ES-I3 (cell line): ENCODE measurements around the gene ATXN2.

Experiments
- H3K36me3 ChIP-seq: 2 replicates; pipeline ENCODE4 v1.6.1; 2013; ENCODE audit warnings: mild to moderate bottlenecking, low read length, control low read depth, moderate library complexity; ENCODE audit not compliant: insufficient read depth
- H3K4me1 ChIP-seq: 2 replicates; pipeline ENCODE4 v1.6.1; 2013; ENCODE audit warnings: mild to moderate bottlenecking, control low read depth, low read length; ENCODE audit not compliant: insufficient read depth
- H3K9ac ChIP-seq: 2 replicates; pipeline ENCODE4 v1.6.1; 2013; ENCODE audit warnings: low read depth, mild to moderate bottlenecking, low read length, moderate library complexity
- H3K9me3 ChIP-seq: 2 replicates; pipeline ENCODE4 v1.6.1; 2013; ENCODE audit warnings: mild to moderate bottlenecking, low read length, moderate library complexity; ENCODE audit not compliant: control insufficient read depth, insufficient read depth

ATXN2 gene

GRCh38 chr12:111448846-111449790, 150.0 kb downstream of the ATXN2 start:
- H3K36me3 ChIP-seq, result peaks cover 11% of the 10 kb centered on the region
- H3K4me1 ChIP-seq, result peaks cover 12% of the 10 kb centered on the region; the same call in 1 of the 2 replicates
- H3K9me3 ChIP-seq, result no peaks in the 10 kb centered on the region
- no peak overlapping the region for H3K9ac ChIP-seq

GRCh38 chr12:111448266-111448830, 150.8 kb downstream of the ATXN2 start:
- H3K36me3 ChIP-seq, result peaks cover 11% of the 10 kb centered on the region
- no peaks in the 10 kb centered on the region for H3K9me3 ChIP-seq
- peaks cover 12% of the 10 kb centered on the region; the same call in 1 of the 2 replicates for H3K4me1 ChIP-seq
- H3K9ac ChIP-seq, result no peak overlapping the region

DNA sequence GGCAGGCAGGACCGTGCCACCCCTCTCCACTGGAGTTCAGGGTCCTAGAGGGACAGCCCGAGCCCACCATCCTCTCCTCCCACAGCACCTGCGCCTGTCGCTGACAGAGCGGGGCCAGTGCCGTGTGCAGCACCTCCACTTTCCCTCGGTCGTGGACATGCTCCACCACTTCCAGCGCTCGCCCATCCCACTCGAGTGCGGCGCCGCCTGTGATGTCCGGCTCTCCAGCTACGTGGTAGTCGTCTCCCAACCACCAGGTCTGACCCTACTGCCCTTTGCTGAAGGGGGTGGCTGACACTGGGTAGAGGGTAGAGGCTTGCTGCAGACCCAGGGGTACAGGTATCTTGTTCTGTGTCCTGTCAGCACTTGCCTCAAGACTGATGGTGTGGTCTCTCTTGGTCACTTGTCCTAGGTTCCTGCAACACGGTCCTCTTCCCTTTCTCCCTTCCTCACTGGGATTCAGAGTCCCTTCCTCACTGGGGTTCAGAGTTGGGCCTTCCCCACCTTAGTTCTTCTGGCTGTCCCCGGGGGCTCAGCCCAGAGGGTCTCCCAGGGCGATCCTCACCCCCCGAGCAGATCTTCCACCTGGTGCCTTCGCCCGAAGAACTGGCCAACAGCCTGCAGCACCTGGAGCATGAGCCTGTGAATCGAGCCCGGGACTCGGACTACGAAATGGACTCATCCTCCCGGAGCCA, 151.4 kb downstream of the ATXN2 start:
- Histone ChIP-seq H3K9ac (no peak overlapping the region), H3K9me3 (no peaks in the 10 kb centered on the region), H3K36me3 (peaks cover 11% of the 10 kb centered on the region), H3K4me1 (peaks cover 12% of the 10 kb centered on the region; the same call in 1 of the 2 replicates)

GRCh38 chr12:111446631-111447570, 152.2 kb downstream of the ATXN2 start:
- Histone ChIP-seq H3K9me3 (no peaks in the 10 kb centered on the region), H3K36me3 (peaks cover 11% of the 10 kb centered on the region), H3K4me1 (peaks cover 12% of the 10 kb centered on the region; the same call in 1 of the 2 replicates), H3K9ac (no peak overlapping the region)

DNA sequence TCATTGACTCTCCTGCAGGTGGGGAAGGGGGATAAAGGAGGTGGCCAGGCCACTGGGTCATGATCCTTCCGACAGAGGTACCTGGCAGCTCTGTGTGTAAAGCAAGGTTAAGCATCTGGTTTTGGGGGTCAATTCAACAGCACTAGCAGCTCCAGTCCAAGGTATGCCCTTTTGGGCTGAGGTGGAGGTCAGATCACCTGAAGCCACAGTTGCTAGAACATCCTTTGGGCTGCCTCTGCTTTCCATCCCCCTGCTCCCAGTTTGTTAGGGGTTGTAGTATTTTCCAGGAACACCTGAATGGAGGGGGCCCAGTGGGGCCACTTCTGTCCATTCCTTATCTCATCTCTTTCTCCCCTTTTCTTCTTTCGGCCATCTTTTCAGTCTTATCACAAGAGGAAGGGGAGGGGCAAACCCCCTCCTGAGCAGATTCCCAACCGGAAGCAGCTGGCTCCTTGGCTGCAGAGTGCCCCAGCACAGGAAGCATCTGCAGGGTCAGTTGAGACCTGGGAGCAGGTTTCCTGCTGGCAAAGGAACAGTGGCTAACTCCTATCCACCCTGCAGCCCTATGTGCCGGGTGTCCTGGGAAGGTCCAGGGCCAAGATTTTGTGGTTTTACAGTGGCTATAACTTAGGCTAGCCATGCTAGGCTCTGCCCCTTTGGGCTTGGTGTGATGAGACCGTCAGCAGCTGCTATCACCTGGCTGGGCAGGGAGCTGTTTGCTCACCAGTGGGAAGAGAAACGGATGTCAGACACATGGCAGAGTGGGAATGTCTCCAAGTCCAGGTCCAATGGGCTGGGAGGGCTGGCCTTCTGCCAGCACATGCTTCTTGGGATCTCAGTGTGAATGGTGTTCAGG, 153.2 kb downstream of the ATXN2 start:
- Histone ChIP-seq H3K4me1 (peaks cover 12% of the 10 kb centered on the region; the same call in 1 of the 2 replicates), H3K36me3 (peaks cover 11% of the 10 kb centered on the region), H3K9ac (no peak overlapping the region), H3K9me3 (no peaks in the 10 kb centered on the region)

DNA sequence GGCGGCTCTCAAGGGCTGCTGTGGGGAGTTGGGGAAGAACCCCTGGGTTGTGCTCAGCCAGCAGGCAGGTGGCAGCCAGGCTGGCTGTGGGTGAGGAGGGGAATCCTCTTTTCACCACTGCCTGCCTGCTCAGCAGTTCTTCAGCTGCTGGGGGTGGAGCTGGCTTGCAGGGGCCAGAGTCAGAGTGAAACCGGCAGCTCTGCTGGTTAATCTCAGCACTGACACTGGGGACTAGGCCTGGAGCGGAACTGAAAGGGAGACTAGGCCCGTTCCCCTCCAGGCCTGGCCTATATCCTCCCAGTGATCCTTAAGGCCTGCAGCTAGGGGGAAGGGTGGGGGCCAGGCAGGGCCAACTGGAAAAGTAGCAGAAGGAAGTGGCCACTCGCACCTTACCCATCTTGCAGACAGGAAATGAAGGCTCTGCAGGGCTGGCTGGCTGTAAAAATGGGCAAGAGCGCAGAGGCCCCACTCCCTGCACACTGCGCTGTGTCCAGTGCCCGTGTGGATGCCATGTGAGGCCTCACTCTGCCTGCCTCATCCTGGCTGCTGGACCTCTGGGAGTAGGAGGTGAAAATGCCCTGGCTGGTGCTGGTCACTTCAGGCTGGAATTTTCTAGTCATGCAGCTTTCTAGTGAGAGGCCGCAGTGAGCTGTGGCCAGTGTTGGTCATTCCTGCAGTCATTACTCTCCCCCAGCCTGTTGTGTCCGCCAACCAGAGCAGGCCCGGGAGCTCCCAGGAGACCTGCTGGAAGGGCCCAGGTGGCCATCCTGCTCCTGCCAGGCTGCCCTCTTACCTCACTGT, 154.0 kb downstream of the ATXN2 start:
- H3K9ac ChIP-seq, result no peak overlapping the region

DNA sequence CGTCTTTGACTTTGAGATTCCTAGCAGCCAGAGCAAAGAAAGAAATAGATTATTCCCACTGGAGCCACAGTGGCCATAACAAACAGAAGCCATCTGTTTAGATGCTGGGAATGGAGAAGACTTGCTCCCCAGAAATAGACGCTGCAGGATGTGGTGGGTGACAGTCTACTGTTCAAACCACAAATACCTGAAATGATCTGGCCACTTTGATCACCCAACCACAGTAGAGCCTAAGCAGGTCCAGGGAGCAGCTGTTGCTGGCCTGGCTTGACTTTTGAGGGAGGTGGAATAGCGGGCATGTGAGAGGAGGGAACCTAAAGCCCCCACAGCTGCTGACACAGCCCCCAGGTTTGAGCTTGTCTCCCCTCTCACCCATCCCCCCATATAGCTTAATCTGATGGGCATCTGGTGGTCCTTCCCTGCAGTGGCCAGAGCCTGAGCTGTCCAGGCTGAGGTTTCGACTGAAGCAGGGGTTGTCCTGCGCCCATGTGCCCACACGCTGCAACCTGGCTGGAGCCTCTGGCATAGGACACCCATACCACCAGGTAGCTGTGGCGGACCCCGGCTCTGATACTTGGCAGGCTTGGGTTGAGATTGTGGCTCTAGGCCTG, 154.7 kb downstream of the ATXN2 start:
- peaks cover 11% of the 10 kb centered on the region for H3K36me3 ChIP-seq
- H3K9ac ChIP-seq, result no peak overlapping the region
- H3K9me3 ChIP-seq, result no peaks in the 10 kb centered on the region
- H3K4me1 ChIP-seq, result peaks cover 12% of the 10 kb centered on the region; the same call in 1 of the 2 replicates

More for the DNA sequence above, 154.0 kb downstream of the ATXN2 start:
- Histone ChIP-seq H3K36me3 (peaks cover 11% of the 10 kb centered on the region), H3K9me3 (no peaks in the 10 kb centered on the region), H3K4me1 (peaks cover 12% of the 10 kb centered on the region; the same call in 1 of the 2 replicates)

- no peak overlapping the region for H3K9ac ChIP-seq
Observed at GRCh38 chr12:111443586-111443985, 155.5 kb downstream of the ATXN2 start.

GRCh38 chr12:111443086-111443485, 156.0 kb downstream of the ATXN2 start:
- H3K36me3 ChIP-seq, result peaks cover 3% of the 10 kb centered on the region; the same call in 1 of the 2 replicates
- peaks cover 18% of the 10 kb centered on the region; the same call in 1 of the 2 replicates for H3K4me1 ChIP-seq
- H3K9ac ChIP-seq, result no peak overlapping the region
- no peaks in the 10 kb centered on the region for H3K9me3 ChIP-seq

More at GRCh38 chr12:111443586-111443985, 155.5 kb downstream of the ATXN2 start:
- Histone ChIP-seq H3K9me3 (no peaks in the 10 kb centered on the region), H3K4me1 (peaks cover 14% of the 10 kb centered on the region; the same call in 1 of the 2 replicates), H3K36me3 (peaks cover 6% of the 10 kb centered on the region; the same call in 1 of the 2 replicates)

DNA sequence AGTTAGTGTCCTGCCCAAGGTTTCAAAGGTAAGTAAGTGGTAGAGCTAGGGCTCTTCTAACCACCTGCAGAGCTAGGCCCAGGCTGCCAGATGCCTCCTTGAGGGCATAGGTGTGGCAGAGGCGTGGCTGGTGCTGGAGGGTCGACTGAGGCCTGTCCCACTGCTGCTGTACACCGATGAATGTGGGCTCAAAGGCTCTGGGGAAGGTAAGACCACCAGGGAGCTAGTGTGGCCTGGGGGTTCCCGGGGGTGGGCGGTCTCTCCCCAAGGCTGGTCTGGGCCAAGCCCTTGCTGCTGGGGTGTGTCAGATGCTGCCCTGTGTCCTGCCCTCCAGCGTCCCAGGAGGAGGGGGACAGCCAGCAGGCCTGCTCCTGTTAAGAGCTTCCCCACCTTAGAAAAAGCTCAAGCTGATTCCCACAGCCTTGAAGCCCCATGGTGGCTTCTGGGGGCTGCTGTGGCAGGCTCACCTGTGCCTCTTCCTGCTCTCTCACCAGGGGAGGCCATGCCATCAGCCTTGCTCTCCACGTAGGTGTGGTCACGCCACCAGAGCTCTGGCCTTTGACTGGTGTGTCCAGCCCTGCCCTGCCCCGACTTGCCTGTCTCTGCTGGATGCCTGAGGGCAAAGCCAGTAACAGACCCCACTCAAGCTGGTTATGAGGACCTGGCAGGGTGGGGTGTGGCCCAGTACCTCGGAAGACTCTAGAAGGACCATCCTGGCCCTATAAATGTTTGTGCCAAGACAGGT, 156.6 kb downstream of the ATXN2 start:
- peaks cover 18% of the 10 kb centered on the region; the same call in 1 of the 2 replicates for H3K4me1 ChIP-seq
- H3K9ac ChIP-seq, result no peak overlapping the region
- no peaks in the 10 kb centered on the region for H3K9me3 ChIP-seq
- H3K36me3 ChIP-seq, result peaks cover 3% of the 10 kb centered on the region; the same call in 1 of the 2 replicates

- peaks cover 19% of the 10 kb centered on the region; the same call in 1 of the 2 replicates for H3K4me1 ChIP-seq
- no peaks in the 10 kb centered on the region; the same call in 1 of the 2 replicates for H3K36me3 ChIP-seq
Observed at GRCh38 chr12:111441107-111441928, 157.8 kb downstream of the ATXN2 start.

More at GRCh38 chr12:111441107-111441928, 157.8 kb downstream of the ATXN2 start:
- H3K9ac ChIP-seq, result no peak overlapping the region
- no peaks in the 10 kb centered on the region for H3K9me3 ChIP-seq
